Daoy (cell line): ENCODE results near the gene IFIT3. TPM values are rescaled to one million over a fixed set of nuclear protein-coding genes. Genes with fewer than 3 reads are reported as not detected.
A peak's percentile ranks its signal among the peaks of the same experiment; 100 is the strongest.
"Not testable (repeated sequence)": the region's sequence is repeated elsewhere in the genome, so short reads cannot be mapped to it uniquely, and the experiment has no call there.

Experiments
- DNase-seq: peaks from one replicate; pipeline ENCODE4 v3.0.0-alpha.2; 2015; ENCODE audit warnings: low read depth
- total RNA-seq: library from RNA; depleted of rRNA; stranded (reverse); fragments of >200 nt; shearing (Covaris generic); gene quantifications from 2 replicates; pipeline ENCODE4 v1.2.3, GENCODE V29; 2014

The IFIT3 gene
- total RNA-seq, 1 experiment from 2014 or later, result 28.3 TPM

- no peak for DNase-seq
Observed at GRCh38 chr10:89335226-89335625, 7.4 kb downstream of the IFIT3 start.

- DNase-seq, result no peak
Observed at GRCh38 chr10:89336241-89336640, 8.4 kb downstream of the IFIT3 start.

GRCh38 chr10:89337484-89337883 is 9.7 kb downstream of the IFIT3 start:
- peak; percentile 84 for DNase-seq

GRCh38 chr10:89338713-89339112 is 10.9 kb downstream of the IFIT3 start:
- DNase-seq, result no peak

- no peak for DNase-seq
Observed at GRCh38 chr10:89339875-89340274, 12.1 kb downstream of the IFIT3 start.

- DNase-seq, result no peak
Observed at GRCh38 chr10:89341649-89342048, 13.9 kb downstream of the IFIT3 start.

GRCh38 chr10:89342206-89342958 is 14.6 kb downstream of the IFIT3 start:
- DNase-seq, result peak; percentile 37

GRCh38 chr10:89343089-89343767 is 15.4 kb downstream of the IFIT3 start:
- no peak for DNase-seq

- no peak for DNase-seq
Observed at GRCh38 chr10:89344156-89344555, 16.4 kb downstream of the IFIT3 start.

- no peak for DNase-seq
Observed at GRCh38 chr10:89345367-89346000, 17.7 kb downstream of the IFIT3 start.

GRCh38 chr10:89346405-89347254 is 18.8 kb downstream of the IFIT3 start:
- no peak for DNase-seq

- DNase-seq, result no peak
Observed at GRCh38 chr10:89347701-89348457, 20.1 kb downstream of the IFIT3 start.

GRCh38 chr10:89348481-89348880 is 20.7 kb downstream of the IFIT3 start:
- DNase-seq, result no peak

- no peak for DNase-seq
Observed at GRCh38 chr10:89348975-89349374, 21.2 kb downstream of the IFIT3 start.

- DNase-seq, result not testable (repeated sequence)
Observed at GRCh38 chr10:89350631-89351315, 23.0 kb downstream of the IFIT3 start.

- DNase-seq, result no peak
Observed at GRCh38 chr10:89351412-89351779, 23.6 kb downstream of the IFIT3 start.

- peak; percentile 84 for DNase-seq
Observed at GRCh38 chr10:89351780-89352597, 24.2 kb downstream of the IFIT3 start.

- no peak for DNase-seq
Observed at GRCh38 chr10:89352802-89353201, 25.0 kb downstream of the IFIT3 start.

GRCh38 chr10:89355394-89355931 is 27.7 kb downstream of the IFIT3 start:
- DNase-seq, result peak; percentile 58
